CD4-positive, alpha-beta T cell treated with Interleukin-15 for 1 hour (primary cell): Measurements from ENCODE around the gene KLHDC7B.

Source experiments
- DNase-seq: peaks from one replicate; pipeline ENCODE4 v3.0.0-alpha.2; 2020

Gene KLHDC7B

DNA sequence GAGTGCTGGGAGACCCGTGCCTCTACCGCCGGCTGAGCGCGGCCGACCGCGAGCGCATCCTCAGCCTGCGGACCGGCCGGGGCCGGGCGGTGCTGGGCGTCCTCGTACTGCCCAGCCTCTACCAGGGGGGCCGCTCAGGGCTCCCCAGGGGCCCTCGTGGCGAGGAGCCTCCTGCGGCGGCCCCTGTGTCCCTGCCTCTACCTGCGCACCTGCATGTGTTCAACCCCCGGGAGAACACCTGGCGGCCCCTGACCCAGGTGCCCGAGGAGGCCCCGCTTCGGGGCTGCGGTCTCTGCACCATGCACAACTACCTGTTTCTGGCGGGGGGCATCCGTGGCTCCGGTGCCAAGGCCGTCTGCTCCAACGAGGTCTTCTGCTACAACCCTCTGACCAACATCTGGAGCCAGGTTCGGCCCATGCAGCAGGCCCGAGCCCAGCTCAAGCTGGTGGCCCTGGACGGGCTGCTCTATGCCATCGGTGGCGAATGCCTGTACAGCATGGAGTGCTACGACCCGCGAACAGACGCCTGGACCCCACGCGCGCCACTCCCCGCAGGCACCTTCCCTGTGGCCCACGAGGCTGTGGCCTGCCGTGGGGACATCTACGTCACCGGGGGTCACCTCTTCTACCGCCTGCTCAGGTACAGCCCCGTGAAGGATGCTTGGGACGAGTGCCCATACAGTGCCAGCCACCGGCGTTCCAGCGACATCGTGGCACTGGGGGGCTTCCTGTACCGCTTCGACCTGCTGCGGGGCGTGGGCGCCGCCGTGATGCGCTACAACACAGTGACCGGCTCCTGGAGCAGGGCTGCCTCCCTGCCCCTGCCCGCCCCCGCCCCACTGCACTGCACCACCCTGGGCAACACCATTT is 3.5 kb downstream of the KLHDC7B start:
- no peak for DNase-seq

DNA sequence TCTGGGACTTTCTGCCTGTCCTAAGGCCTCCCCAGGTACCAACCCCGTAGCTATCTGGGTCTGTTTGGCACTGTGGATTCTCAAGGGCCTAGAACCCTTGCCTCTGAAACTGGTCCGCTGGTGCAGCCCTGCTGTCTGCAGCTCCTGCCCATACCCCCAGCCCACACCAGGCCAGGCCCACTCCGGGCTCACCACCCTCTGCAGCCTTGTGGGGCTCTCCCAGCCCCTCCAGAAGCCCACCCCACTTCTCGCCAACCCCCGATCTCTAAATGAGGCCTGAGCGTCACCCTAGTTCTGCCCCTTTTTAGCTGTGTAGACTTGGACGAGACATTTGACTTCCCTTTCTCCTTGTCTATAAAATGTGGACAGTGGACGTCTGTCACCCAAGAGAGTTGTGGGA is 4.7 kb downstream of the KLHDC7B start:
- DNase-seq, result no peak

DNA sequence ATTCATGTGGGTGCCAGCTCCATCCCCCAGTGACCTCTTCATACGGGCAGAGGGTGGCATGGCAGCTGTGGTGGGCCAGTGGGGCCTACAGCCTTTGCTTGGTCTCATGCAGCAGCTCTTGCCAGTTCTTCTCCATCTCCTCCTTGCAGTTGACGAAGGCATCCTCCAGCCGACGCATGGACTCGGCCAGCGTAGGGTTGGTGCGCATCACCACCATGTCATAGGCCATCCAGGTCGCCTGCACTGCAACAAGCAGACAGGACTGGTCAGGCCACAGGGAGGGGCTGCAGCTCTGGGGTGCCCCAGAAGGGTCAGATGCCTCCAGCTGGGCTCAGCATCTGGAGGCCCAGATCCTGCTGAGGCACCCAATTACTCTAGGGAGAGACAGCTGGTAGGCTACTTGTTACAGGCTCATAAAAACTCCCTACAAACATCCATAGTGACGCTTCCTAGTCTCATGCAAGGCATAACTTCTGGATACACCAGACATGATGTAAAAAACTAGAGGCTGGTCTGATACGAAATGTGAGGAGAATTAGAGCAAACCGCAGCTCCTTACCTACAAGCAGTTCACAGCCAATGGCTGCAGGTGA is 5.6 kb downstream of the KLHDC7B start:
- DNase-seq, result no peak

DNA sequence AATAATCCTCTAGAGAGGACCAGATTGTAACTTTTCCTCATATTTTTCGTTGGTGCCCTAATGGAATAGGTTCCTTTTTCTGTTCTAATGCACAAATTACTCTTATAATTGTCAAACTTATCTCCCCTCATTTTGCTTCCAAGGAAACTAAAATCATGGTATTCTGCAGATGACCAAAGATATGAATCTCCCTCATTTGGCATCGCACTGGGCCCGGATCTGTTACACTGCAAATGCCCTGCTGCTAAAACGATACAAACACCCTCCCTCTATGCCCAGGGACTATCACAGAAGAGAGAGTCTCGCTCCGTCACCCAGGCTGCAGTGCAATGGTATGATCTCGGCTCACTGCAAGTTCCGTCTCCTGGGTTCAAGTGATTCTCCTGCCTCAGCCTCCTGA is 7.6 kb downstream of the KLHDC7B start:
- DNase-seq, result no peak

DNA sequence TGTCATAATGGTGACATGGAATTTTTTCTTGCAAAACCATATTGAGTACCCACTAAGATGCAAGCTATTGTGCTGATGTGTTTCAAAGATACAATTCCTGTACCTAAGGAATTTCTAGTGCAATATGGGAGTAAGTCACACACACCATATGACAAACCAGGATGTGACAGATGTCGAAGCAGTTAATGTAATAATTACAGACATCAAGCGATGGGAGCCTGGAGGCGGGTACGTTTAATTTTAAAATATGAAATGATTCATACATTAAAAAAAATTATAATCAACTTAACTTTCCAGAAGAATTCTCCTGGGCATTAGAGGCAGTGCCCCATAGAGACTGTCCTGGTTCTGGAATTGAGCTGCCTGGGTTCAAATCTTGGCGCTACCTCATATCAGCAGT is 11.0 kb downstream of the KLHDC7B start:
- no peak for DNase-seq

DNA sequence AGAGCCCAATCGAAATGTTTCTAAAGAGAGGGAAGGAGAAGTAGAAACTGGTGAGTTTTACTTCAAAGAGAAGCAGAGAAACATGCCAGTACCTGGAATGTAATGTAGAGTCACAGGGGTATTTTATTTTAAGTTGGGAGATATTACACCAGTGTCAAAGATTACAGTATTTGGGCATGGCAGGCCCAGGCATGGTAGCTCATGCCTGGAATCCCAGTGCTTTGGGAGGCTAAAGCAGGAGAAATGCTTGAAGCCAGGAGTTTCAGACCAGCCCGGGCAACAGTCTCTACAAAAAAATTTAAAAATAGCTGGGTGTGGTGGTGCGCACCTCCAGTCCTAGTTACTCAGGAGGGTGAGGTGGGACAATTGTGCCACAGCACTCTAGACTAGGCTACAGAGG is 14.3 kb downstream of the KLHDC7B start:
- no peak for DNase-seq

DNA sequence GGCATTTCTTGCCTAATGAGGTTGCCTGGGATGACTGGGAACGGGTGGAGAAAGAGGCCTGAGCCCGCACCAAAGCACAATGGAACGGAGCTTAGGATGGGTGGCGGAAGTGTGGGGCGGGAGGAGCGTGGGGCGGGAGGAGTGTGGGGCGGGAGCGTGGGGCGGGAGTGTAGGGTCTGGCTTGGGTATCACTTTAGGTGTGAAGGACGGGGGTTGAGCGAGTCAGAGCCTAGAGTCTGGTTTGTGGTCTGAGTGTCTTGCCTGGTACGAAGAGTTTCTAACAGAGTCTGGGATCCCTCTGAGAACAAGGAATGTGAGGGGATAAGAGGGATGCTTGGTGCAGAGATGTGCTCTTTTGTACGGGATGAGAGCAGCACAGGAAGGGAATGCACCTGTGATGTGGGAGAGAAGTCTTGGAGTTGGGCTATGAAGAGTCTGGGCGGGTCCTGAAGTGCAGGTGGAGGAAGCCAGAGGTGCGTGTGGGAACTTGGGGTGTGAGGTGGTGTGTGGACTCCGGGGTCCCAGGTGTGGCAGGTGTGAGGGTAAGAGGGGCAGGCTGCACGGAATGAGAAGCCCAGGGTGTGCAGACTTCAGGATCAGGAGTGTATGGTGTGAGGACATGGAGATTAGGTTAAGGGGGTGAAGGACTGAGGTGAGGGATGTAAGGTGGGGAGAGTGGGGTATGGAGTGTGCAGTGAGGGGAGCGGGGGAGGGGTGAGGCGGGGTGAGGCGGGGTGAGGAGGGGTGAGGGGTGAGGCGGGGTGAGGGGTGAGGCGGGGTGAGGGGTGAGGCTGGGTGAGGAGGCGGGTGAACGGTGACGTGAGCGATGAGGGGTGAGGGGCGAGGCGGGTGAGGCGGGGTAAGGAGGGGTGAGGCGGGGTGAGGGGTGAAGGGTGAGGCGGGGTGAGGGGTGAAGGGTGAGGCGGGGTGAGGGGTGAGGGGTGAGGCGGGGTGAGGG is 16.0 kb downstream of the KLHDC7B start:
- peak; percentile 37 for DNase-seq

DNA sequence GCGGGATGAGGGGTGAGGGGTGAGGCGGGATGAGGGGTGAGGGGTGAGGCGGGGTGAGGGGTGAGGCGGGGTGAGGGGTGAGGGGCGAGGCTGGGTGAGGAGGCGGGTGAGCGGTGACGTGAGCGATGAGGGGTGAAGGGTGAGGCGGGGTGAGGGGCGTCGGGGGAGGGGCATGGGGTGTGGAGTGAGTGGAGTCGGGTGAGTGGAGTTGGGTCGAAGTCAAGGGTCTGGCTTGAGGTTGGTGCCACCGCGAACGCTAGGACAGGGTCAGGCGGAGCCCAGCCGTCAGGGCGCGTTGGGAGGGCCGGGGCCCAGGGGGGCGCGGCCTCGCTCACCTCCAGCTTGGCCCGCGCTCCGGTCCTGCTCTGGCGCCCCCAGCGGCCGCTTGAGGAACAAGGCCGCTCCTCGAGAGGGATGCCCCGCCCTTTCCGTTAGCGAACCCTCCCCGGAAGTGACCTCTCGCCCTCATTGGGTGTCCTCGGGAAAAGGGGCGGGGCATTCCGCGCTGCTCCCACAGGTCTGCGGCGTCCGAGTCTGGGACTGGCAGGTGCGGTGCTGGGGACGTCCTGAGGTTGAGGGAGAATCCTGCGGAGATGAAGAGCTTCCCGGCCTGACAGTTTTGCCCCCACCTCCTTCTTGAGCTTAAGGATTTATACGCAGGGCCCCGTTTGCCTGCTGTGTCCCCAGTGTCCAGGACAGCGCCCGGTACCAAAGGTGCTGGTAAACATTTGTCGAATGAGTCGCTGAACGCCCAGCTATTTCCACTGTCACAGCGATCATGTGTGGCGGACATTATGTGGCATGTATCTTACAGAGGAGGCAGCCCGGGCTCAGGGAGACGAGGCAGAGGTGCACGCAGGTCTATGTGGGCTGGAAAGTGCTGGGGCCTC is 17.1 kb downstream of the KLHDC7B start, which contains the start of gene SYCE3:
TSS of gene SYCE3 (minus strand) at position 397 of the 890 bp plus-strand sequence. CDS start 6,514 bp downstream, outside the sequence.
- peak; percentile 96 for DNase-seq

DNA sequence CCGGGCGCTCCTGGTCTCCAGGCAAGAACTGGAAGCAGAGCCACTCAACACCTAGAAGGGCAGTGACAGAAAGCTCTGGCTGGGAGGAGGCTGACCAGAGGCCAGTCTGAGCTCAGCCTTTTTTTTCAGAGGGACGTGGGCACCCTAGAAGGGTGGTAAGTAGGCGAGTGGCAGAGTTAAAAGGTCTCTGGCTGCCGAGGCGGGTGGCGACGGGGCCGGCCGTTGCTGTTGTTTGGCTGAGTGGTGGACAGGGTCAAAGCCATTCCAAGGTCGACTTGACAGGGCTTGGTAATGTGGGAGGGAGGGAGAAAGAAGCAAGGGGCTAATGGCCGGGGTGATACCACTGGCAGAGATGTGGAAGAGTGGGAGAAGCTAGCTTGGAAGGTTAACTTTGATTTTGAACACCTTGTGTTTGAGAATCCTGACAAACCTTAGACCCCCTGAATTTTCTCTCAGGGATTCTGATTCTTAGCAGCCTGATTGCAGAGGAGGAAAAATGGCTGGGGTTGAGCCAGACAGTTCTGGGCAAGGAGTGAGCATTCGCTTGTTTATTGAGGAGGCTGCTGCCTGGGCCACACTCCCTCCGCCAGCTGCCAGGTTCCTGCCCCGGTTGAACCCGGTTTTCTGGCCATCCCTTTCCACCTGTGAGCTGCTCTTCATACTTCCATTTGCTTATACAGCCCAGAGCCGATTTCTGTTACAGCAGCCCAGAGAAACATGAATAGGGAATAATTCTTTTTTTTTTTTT is 17.9 kb downstream of the KLHDC7B start:
- DNase-seq, result no peak

DNA sequence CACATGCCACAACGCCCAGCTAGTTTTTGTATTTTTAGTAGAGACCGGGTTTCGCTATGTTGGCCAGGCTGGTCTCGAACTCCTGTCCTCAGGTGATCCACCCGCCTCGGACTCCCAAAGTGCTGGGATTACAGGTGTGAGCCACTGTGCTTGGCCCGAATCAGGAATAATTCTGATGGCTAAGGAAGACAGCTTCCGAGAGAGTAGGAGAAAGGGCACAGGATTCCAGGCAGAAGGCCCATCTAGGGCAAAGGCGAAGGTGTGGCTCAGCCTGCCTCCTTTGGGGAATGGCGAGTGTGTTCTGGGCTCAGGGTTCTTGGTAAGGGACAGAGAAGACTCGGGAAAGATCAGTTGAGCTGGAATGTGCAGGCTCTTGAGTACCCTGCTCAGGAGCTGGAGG is 18.6 kb downstream of the KLHDC7B start:
- DNase-seq, result no peak

DNA sequence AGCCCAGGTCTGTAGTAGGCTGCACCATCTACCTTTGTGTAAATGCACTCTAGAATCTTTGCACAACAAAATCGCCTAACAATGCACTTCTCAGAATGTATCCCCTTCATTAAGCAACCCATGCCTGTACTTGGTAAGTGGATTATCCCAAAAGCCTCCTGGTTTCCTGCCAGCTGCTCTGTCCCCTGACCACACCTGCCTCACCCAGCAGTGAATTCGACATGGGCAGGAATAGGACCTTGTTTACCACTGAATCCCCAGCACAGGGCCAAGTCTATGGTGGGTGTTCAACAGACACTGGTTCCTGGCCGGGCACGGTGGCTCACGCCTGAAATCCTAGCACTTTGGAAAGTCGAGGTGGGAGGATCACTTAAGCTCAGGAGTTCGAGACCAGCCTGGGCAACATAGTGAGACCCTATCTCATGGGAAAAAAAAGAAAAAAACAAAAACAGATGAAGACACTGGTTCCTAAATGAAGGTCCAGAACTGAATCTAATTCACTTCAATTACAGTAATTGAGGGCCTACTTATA is 22.1 kb downstream of the KLHDC7B start:
- no peak for DNase-seq

DNA sequence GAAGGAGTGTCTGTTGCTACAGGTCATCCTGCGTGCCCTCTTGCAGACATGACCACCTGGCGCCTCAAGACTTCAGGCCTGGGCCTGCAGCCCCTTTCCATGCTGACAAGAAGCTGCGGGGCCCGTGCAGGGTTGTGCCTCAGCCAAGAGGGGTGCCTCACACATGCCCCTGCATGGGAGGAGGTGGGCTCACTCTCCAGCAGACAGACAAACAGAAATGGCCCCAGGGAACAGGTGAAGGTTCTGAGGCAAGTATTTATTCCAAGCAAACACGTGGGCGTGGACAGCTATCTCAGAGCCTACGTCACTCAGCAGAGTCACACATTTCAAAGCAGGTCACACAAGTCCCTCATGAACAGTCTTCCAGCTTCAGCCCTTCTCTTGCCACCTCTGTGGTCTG is 22.9 kb downstream of the KLHDC7B start:
- no peak for DNase-seq

DNA sequence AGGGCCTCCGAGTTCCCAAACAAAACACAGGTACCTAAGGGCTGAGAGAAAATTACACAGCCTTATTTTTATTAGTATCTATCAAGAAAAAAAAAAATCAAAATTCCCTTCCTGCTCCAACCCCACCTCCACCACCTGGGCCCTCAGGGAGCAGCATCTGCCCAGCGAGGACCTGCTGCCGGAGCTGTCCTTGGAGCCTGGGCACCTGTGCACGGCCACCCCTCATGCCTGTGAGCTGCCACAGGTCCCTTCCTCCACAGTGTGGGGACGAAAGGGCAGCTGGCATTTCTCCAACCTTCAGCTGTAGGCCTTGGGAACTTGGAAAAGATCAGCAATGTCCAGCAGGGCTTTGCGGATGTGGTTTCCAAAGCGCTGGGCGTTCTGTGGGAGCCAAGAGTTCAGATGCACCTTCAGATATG is 23.4 kb downstream of the KLHDC7B start:
- no peak for DNase-seq

DNA sequence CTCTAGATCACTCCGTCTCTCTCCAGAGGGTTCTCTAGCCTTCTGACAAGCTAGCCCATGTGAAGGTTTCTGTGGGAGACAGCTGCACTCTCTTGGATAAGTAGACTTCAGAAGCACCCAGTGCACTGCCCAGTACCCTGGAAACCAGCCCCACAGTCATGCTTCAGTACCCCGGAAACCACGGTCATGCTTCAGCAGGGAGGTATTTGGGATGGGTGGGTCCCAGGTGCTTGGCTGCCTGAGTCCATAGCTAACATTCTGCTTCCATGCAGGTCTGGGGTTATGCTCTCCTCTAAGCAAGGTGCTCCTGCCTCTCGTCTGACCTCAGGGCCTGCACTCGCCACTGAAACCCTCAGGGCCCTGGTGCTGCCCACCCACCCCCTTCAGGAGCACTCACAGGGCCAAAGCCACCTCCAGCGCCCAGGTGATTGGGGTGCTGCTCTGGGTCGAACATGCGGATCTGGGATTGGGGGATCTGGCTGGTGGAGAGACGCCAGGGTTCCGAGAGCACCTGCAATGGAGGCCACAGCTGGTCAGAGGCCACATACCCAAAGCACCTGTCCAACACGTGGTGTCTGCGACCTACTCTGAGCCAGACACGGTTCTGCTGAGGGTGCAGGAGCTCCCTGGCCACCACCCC is 24.3 kb downstream of the KLHDC7B start:
- no peak for DNase-seq

DNA sequence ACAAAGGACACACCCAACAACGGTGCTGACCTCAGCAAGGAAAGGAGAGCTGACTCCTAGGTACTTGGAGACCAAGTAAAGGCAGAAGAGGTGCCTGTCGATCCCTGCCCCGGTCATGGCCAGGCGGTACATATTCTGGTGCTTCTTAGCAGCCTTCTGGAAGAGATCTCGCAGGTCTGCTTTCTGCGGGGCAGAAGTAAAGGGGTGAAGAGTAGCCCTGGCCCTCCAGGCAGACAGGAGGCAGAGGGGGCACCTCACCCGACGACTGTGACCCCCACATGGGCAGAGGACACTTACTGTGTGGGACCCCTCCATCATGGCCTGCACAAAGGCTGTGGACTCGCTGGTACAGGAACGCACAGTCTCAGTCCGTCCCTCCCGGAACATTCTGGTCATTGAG is 25.2 kb downstream of the KLHDC7B start:
- DNase-seq, result no peak

DNA sequence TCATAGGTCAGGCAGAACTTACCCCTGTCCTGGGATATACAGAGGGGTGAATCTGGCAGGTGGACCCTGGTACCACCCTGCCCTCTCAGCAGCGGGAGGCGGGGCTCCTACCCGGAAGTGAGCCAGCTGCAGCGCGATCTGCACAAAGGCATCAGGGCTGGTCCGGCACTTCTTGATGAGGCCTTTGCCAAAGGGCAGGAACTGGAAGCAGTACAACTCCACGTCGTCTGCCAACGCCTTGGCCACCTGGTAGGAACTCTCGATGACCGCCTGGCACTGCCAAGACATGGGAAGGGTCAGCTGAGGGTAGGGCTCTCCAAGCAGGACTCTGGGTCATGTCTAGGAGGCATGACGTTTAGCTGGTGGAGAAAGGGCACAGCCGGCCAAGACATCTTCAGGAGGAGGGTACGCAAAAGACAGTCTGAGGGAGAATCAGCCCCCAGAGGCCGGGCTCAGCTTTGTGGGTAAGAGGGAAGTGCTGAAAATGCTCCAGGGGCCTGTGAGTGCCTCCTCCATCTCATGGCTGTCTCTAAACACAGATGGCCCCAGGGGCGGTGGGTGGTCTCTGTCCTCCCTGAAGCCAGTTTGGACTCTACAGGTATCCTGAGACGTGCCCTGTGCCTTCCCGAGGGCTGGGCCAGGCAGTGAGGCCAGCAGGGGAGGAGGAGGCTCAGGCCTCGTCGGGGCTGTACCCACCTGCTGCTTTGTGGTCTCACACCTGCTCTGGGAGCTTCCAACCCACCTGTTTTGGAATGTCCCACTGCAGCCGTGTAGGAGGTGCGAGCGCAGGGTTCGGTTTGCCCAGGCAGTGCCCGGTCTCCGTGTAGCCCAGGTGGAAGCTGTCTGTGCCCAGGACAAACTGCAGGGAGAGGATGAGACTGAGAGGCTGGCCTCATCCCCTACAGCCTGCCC is 25.8 kb downstream of the KLHDC7B start:
- DNase-seq, result no peak

DNA sequence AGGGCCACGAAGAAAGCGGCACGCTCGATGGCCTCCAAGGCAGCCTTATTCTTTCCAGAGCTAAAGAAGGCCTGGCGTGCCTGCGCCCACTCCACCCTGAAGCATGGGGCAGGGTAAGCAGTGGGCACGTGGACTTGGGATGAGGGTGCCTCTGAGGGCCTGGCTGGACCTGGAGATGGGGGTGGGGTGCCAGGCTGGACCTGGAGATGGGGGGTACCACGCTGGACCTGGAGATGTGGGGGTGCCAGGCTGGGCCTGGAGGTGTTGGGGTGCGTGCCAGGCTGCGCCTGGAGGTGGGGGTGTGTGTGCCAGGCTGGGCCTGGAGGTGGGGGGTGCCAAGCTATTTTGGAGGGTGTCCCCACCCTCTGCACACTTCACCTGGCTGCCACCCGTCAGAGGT is 27.3 kb downstream of the KLHDC7B start:
- no peak for DNase-seq

DNA sequence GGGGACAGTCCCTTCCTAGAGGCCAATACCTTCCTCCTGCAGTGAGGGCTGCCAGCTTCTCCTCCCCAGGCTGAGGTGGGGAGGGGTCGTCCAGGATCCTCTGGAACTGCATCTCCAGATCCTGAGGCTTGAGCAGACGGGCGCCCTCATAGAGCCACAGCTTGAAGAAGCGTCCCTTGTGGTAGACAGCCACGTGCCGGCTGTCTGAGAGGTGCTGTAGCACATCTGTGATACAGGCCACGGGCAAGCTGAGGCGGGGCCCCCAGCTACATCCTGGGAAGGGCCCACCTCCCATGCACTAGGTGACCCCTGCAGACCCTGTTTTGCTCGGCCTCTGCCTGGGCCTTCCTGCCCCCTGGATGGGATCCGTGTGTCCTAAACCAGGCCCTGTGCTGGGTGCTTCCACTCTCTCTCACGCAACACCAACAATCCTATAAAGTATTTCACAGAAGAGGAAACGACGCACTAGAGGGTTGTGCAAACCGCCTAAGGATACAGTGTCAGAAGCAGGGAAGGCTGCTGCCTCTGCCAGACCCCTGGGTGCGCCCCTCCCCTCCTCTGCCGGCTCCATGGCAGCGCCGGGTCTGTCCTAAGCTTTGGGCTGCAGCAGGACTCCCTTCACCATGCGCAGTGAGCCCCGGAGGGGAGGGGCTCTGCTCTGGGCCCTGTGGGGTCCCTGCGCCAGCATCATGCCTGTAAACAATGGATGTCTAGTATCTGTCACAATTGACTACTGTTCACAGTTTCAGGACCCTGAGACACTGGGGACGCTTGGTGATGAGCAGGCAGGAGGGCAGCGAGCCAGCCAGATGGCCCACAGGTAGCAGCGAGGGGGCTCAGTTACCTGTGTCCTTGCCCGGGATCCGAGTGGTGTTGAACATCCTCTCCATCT is 28.0 kb downstream of the KLHDC7B start:
- no peak for DNase-seq

DNA sequence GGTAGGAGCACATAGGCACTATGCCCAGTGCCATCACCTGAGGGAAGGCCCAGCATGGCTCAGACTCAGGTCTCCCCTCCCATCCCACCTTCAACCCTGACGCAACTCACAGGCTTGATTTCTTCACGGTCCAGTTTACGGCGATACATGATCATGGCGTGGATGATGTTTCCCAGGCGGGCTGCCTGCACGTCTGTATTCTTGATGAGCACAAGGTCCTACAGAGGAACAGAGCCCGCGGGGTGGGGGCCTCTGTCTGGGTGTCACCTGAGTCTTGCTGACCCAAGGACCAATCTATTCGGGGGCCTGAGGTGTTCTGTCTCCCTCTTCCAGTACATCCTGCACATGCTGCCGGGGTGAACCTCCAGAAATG is 28.7 kb downstream of the KLHDC7B start:
- no peak for DNase-seq
